Measurements from ENCODE around the gene HBS1L. TPM values are rescaled to one million over a fixed set of nuclear protein-coding genes. Genes with fewer than 3 reads are reported as not detected.

Gene HBS1L
- total and polyA plus RNA-seq, 8 donors = 14.3 to 63.5 (median 30.7) TPM

- intact Hi-C loops (cut with DNase I; ENCODE audit: low total_unique reads) = no loop called here
- no peak for TF ChIP-seq POLR2A (IDR thresholded peaks at IDR 0.05)
- TF ChIP-seq, protein P1, sequence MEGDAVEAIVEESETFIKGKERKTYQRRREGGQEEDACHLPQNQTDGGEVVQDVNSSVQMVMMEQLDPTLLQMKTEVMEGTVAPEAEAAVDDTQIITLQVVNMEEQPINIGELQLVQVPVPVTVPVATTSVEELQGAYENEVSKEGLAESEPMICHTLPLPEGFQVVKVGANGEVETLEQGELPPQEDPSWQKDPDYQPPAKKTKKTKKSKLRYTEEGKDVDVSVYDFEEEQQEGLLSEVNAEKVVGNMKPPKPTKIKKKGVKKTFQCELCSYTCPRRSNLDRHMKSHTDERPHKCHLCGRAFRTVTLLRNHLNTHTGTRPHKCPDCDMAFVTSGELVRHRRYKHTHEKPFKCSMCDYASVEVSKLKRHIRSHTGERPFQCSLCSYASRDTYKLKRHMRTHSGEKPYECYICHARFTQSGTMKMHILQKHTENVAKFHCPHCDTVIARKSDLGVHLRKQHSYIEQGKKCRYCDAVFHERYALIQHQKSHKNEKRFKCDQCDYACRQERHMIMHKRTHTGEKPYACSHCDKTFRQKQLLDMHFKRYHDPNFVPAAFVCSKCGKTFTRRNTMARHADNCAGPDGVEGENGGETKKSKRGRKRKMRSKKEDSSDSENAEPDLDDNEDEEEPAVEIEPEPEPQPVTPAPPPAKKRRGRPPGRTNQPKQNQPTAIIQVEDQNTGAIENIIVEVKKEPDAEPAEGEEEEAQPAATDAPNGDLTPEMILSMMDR (IDR thresholded peaks at IDR 0.05) = no peak
- no peak for TF ChIP-seq EP300 (IDR thresholded peaks at IDR 0.05)
- no peak for TF ChIP-seq POLR2AphosphoS5 (IDR thresholded peaks at IDR 0.05)
- Histone ChIP-seq H3K36me3 (peaks cover 0 to 25% (median 10%) of the 10 kb centered on the region in 4 donors), H3K27ac (no peak overlapping the region), H3K9me3 (peaks cover 0 to 10% (median 0%) of the 10 kb centered on the region in 4 donors), H3K27me3 (no peaks in the 10 kb centered on the region), H3K4me1 (no peaks in the 10 kb centered on the region), H3K4me3 (no peak overlapping the region)
- WGBS, 5 donors = 88 to 97% (median 91%) methylated on average over 2 of the region's 2 CpGs
- DNase-seq = no peak
Observed at GRCh38 chr6:134956676-134957075, 97.9 kb downstream of the HBS1L start.

- intact Hi-C loops (cut with DNase I; ENCODE audit: low total_unique reads) = no loop called here
- H3K9me3 ChIP-seq = peaks cover 0 to 10% (median 0%) of the 10 kb centered on the region in 4 donors
- H3K4me1 ChIP-seq = no peaks in the 10 kb centered on the region
- peaks cover 0 to 20% (median 4%) of the 10 kb centered on the region in 4 donors for H3K36me3 ChIP-seq
- no peak overlapping the region for H3K27ac ChIP-seq
- no peak overlapping the region for H3K4me3 ChIP-seq
- DNase-seq = no peak
- 89 to 92% (median 91%) methylated on average over 5 of the region's 5 CpGs for WGBS, 5 donors
- H3K27me3 ChIP-seq = no peaks in the 10 kb centered on the region
- no peak for TF ChIP-seq EP300 (IDR thresholded peaks at IDR 0.05)
- no peak for TF ChIP-seq POLR2AphosphoS5 (IDR thresholded peaks at IDR 0.05)
- no peak for TF ChIP-seq POLR2A (IDR thresholded peaks at IDR 0.05)
Observed at GRCh38 chr6:134956032-134956431, 98.6 kb downstream of the HBS1L start.

GRCh38 chr6:134954272-134955000, 100.2 kb downstream of the HBS1L start:
- Histone ChIP-seq H3K4me1 (no peaks in the 10 kb centered on the region), H3K27me3 (no peaks in the 10 kb centered on the region), H3K36me3 (peaks cover 0 to 10% (median 4%) of the 10 kb centered on the region in 4 donors), H3K27ac (no peak overlapping the region), H3K4me3 (no peak overlapping the region), H3K9me3 (no peaks in the 10 kb centered on the region)
- DNase-seq = peak in 1 of 2 donors; percentile 11
- WGBS, 5 donors = 60 to 77% (median 75%) methylated on average over 4 of the region's 4 CpGs
- TF ChIP-seq, protein P1 (IDR thresholded peaks at IDR 0.05) = no peak
- TF ChIP-seq EP300 (IDR thresholded peaks at IDR 0.05) (no peak), POLR2A (IDR thresholded peaks at IDR 0.05) (no peak), POLR2AphosphoS5 (IDR thresholded peaks at IDR 0.05) (no peak)
- intact Hi-C loops (cut with DNase I; ENCODE audit: low total_unique reads) = no loop called here

DNA sequence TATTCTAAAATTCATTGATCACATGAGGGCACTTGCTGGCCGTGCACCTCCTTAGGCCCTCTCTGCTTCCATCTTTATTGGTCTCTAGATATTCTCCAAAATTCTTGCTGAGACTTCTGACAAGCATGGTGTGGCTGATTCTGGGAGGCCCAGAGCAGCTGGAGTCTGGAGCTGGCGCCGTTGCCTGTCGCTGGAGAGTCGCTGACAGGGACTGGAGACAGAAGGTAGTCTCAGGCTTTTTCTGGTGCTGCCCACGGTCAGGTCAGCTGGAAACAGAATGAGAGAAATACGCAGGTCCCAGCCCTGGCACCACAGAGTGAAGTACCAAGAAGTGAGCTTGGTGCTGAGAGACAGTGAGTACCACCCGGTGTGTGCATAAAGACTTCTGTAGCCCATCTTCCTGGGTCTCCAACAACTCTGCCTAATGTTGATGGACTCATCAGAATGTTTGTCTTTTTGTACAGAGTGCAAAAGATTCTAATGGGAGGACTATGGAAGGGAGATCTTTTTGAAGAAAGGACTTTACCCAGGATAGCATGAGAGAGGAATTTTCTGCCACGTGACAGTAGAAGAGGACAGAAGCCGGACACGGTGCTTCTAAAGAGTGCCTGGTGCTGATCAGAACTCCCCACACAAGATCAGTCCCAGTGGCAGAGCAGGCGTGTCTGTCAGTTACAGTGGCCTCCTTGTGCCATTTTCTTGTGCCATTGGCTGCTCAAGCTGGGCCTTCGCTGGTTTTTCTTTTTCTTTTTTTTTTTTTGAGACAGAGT, 102.9 kb downstream of the HBS1L start:
- intact Hi-C loops (cut with DNase I; ENCODE audit: low total_unique reads) = no loop called here
- no peak overlapping the region for H3K27ac ChIP-seq
- H3K27me3 ChIP-seq = no peaks in the 10 kb centered on the region
- H3K4me1 ChIP-seq = no peaks in the 10 kb centered on the region
- H3K36me3 ChIP-seq = no peaks in the 10 kb centered on the region
- no peak for DNase-seq
- H3K4me3 ChIP-seq = no peak overlapping the region
- TF ChIP-seq, protein P1 (IDR thresholded peaks at IDR 0.05) = no peak
- peaks cover 0 to 6% (median 0%) of the 10 kb centered on the region in 4 donors for H3K9me3 ChIP-seq
- 88 to 94% (median 92%) methylated on average over 13 of the region's 13 CpGs for WGBS, 5 donors

Data from stomach (tissue), 9 donors.